ENCODE results near the gene ELF1.
"Not testable (repeated sequence)": the region's sequence is repeated elsewhere in the genome, so short reads cannot be mapped to it uniquely, and the experiment has no call there.

- not testable (repeated sequence) for TF ChIP-seq CTCF, POLR2A (IDR thresholded peaks at IDR 0.05)
These were observed 125.5 kb downstream of the ELF1 start for GRCh38 chr13:40893573-40893972.

Measured in esophagus squamous epithelium (tissue), 4 donors.